ENCODE results near the gene NOB1.

NOB1 gene

DNA sequence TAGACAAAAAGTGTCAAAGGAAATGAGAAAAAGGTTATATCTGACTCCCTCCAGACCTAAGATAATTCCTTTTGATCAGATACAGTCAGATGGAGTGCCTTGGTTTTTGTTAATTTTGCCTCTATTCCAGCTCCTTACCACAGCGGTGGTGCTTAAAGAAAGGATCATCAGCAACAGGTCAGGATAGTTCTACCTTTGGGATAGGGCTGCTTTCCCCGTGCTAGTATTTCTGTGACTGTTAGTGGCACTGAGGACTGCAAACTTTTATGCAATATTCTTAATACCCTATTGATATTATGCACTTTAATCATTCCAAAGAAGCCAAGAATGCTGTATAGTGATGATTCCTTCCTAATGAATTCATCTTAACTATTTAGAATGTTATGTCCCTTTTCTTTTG lies 52.9 kb downstream of the NOB1 start:
- TF ChIP-seq TAF1 (IDR thresholded peaks at IDR 0.05; ENCODE audit: borderline replicate concordance, insufficient read depth, low read length) = no peak
- TF ChIP-seq, protein P1, sequence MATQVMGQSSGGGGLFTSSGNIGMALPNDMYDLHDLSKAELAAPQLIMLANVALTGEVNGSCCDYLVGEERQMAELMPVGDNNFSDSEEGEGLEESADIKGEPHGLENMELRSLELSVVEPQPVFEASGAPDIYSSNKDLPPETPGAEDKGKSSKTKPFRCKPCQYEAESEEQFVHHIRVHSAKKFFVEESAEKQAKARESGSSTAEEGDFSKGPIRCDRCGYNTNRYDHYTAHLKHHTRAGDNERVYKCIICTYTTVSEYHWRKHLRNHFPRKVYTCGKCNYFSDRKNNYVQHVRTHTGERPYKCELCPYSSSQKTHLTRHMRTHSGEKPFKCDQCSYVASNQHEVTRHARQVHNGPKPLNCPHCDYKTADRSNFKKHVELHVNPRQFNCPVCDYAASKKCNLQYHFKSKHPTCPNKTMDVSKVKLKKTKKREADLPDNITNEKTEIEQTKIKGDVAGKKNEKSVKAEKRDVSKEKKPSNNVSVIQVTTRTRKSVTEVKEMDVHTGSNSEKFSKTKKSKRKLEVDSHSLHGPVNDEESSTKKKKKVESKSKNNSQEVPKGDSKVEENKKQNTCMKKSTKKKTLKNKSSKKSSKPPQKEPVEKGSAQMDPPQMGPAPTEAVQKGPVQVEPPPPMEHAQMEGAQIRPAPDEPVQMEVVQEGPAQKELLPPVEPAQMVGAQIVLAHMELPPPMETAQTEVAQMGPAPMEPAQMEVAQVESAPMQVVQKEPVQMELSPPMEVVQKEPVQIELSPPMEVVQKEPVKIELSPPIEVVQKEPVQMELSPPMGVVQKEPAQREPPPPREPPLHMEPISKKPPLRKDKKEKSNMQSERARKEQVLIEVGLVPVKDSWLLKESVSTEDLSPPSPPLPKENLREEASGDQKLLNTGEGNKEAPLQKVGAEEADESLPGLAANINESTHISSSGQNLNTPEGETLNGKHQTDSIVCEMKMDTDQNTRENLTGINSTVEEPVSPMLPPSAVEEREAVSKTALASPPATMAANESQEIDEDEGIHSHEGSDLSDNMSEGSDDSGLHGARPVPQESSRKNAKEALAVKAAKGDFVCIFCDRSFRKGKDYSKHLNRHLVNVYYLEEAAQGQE (IDR thresholded peaks at IDR 0.05; ENCODE audit: insufficient read depth in 1 of 2, low read depth in 2 of 2, low read length in 2 of 2) = no peak
- TF ChIP-seq POLR2AphosphoS5 (IDR thresholded peaks at IDR 0.05; ENCODE audit: low read depth, low read length) = no peak
- TF ChIP-seq SIN3A (IDR thresholded peaks at IDR 0.05; ENCODE audit: borderline replicate concordance, insufficient read depth, low read length) = no peak
- TF ChIP-seq FOXP2 (optimal IDR thresholded peaks at IDR 0.05; ENCODE audit: borderline replicate concordance, extremely low read depth, extremely low read length, insufficient read depth) = no peak

DNA sequence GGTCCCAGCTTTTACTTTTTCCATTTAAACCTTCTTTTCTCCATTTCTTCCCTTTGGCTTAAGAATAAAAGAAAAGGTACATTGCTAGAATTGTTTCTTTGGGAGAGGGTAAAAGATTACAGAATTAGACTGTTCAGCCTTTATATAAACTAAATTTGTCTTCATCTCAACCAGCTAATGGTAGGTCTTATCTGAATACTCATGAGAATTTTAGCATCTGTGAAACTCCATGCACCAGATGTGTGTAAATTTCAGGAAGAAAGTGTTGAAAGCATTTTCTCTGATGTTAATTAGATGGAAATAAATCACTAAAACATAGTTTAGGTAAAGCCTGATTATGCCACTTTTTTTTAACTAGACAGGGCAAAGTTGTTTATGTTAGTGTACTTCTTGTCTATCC lies 53.3 kb downstream of the NOB1 start:
- TF ChIP-seq POLR2AphosphoS5 (IDR thresholded peaks at IDR 0.05; ENCODE audit: low read depth, low read length) = no peak
- TF ChIP-seq, protein P1 (IDR thresholded peaks at IDR 0.05; ENCODE audit: insufficient read depth in 1 of 2, low read depth in 2 of 2, low read length in 2 of 2) = no peak

DNA sequence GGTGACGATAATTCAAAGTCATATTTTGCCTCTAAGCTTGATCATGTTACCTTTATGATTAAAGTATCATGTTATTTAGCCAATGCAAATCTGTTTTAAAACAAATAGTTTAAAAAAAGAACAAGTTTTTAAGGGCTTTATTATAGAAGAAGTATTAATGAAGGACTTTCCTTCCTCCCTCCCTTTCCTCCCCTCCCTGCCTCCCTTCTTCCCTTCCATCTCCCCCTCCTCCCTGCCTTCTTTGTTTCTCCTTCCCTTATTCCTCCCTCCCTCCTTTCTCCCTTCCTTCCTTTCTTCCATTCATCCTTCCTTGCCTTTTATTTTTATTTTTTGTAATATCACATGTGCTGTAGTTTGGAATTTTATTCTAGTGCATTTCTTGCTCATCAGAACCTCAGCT lies 54.8 kb downstream of the NOB1 start:
- TF ChIP-seq, protein P1 (IDR thresholded peaks at IDR 0.05; ENCODE audit: insufficient read depth in 1 of 2, low read depth in 2 of 2, low read length in 2 of 2) = no peak
- TF ChIP-seq POLR2AphosphoS5 (IDR thresholded peaks at IDR 0.05; ENCODE audit: low read depth, low read length) (no peak), TAF1 (IDR thresholded peaks at IDR 0.05; ENCODE audit: borderline replicate concordance, insufficient read depth, low read length) (no peak), SIN3A (IDR thresholded peaks at IDR 0.05; ENCODE audit: borderline replicate concordance, insufficient read depth, low read length) (no peak), FOXP2 (optimal IDR thresholded peaks at IDR 0.05; ENCODE audit: borderline replicate concordance, extremely low read depth, extremely low read length, insufficient read depth) (no peak)

DNA sequence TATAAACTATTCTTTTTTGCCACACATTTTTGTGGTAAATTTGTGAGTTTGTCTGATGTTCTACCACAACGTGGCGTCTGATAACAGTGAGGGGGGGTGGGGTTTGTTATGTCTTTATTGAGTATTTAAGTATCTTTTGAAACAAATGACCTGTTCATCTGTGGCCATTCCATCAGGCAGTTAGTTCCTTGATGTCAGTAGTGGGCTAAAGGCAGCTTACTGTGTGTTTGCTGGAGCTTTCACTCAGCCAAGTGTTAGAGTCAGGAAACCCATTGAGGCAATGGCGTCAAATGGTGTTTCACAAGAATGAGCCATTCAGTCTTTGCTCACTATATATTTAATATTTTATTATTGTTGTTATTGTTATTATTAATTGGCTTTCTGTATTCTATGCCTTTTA lies 56.3 kb downstream of the NOB1 start:
- TF ChIP-seq FOXP2 (optimal IDR thresholded peaks at IDR 0.05; ENCODE audit: borderline replicate concordance, extremely low read depth, extremely low read length, insufficient read depth) (no peak), SIN3A (IDR thresholded peaks at IDR 0.05; ENCODE audit: borderline replicate concordance, insufficient read depth, low read length) (no peak), TAF1 (IDR thresholded peaks at IDR 0.05; ENCODE audit: borderline replicate concordance, insufficient read depth, low read length) (no peak), POLR2AphosphoS5 (IDR thresholded peaks at IDR 0.05; ENCODE audit: low read depth, low read length) (no peak)
- TF ChIP-seq, protein P1 (IDR thresholded peaks at IDR 0.05; ENCODE audit: insufficient read depth in 1 of 2, low read depth in 2 of 2, low read length in 2 of 2) = no peak

DNA sequence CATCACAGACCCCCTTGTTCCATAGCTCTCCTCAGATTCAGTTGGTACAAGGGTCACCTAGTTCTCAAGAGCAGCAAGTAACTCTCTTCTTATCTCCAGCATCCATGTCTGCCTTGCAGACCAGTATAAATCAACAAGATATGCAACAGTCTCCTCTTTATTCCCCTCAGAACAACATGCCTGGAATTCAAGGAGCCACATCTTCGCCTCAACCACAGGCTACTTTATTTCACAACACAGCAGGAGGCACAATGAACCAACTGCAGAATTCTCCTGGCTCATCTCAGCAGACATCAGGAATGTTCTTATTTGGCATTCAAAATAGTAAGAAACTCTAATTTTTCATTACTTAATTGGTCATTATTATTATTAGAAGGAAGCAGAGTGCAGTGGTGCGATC lies 60.8 kb downstream of the NOB1 start:
- TF ChIP-seq, protein P1 (IDR thresholded peaks at IDR 0.05; ENCODE audit: insufficient read depth in 1 of 2, low read depth in 2 of 2, low read length in 2 of 2) = no peak
- TF ChIP-seq TAF1 (IDR thresholded peaks at IDR 0.05; ENCODE audit: borderline replicate concordance, insufficient read depth, low read length) (no peak), POLR2AphosphoS5 (IDR thresholded peaks at IDR 0.05; ENCODE audit: low read depth, low read length) (no peak), FOXP2 (optimal IDR thresholded peaks at IDR 0.05; ENCODE audit: borderline replicate concordance, extremely low read depth, extremely low read length, insufficient read depth) (no peak), SIN3A (IDR thresholded peaks at IDR 0.05; ENCODE audit: borderline replicate concordance, insufficient read depth, low read length) (no peak)
